Progenitor cell of endocrine pancreas (in vitro differentiated cells): ENCODE data around the gene XAGE1A. TPM values are rescaled to one million over a fixed set of nuclear protein-coding genes. Genes with fewer than 3 reads are reported as not detected.
"Not testable (repeated sequence)": the region's sequence is repeated elsewhere in the genome, so short reads cannot be mapped to it uniquely, and the experiment has no call there.

Source experiments
- DNase-seq: peaks from one replicate; pipeline ENCODE4 v3.0.0; 2021; ENCODE audit warnings: low spot score; ENCODE audit not compliant: unreplicated experiment
- H3K27ac Mint-ChIP-seq: 2 replicates; pipeline ENCODE4 v1.8.0; 2021; ENCODE audit warnings: mild to moderate bottlenecking, moderate library complexity, mixed read lengths
- H3K27me3 Mint-ChIP-seq: 2 replicates; pipeline ENCODE4 v1.8.0; 2021; ENCODE audit warnings: mixed read lengths
- H3K36me3 Mint-ChIP-seq: 2 replicates; pipeline ENCODE4 v1.8.0; 2022; ENCODE audit warnings: mixed read lengths; ENCODE audit not compliant: insufficient read depth
- H3K4me1 Mint-ChIP-seq: 2 replicates; pipeline ENCODE4 v1.8.0; 2021; ENCODE audit warnings: low read depth, mixed read lengths
- H3K4me3 Mint-ChIP-seq: 2 replicates; pipeline ENCODE4 v1.8.0; 2021; ENCODE audit warnings: low read depth, mild to moderate bottlenecking, moderate library complexity, mixed read lengths
- H3K9me3 Mint-ChIP-seq: 2 replicates; pipeline ENCODE4 v1.8.0; 2021; ENCODE audit warnings: low read depth, mixed read lengths
- CTCF ChIP-seq: fragments of 200-600 bp; sonication (generic); IDR thresholded peaks from one replicate; pipeline ENCODE4 v1.5.0; 2021; ENCODE audit warnings: antibody characterized with exemption, mild to moderate bottlenecking; ENCODE audit not compliant: unreplicated experiment
- total RNA-seq: library from RNA; stranded (reverse); gene quantifications from 2 replicates; pipeline ENCODE4 v1.2.1, GENCODE V29; 2021

Gene XAGE1A
- total RNA-seq, 1 donor from 2014 or later, result not detected

- not testable (repeated sequence) for DNase-seq, H3K4me3 Mint-ChIP-seq, H3K36me3 Mint-ChIP-seq, H3K27me3 Mint-ChIP-seq, H3K9me3 Mint-ChIP-seq, H3K27ac Mint-ChIP-seq, H3K4me1 Mint-ChIP-seq
Observed at GRCh38 chrX:52516987-52517325, 21.3 kb downstream of the XAGE1A start, which contains the start of gene XAGE1B. TSS of gene XAGE1B (minus strand) at chrX:52517063. CDS start at chrX:52515527, 1,536 bp downstream.

GRCh38 chrX:52541051-52541450 is 45.4 kb downstream of the XAGE1A start:
- not testable (repeated sequence) for DNase-seq, H3K4me1 Mint-ChIP-seq, H3K36me3 Mint-ChIP-seq, H3K9me3 Mint-ChIP-seq, H3K27me3 Mint-ChIP-seq, H3K4me3 Mint-ChIP-seq, H3K27ac Mint-ChIP-seq

GRCh38 chrX:52542311-52542710 is 46.7 kb downstream of the XAGE1A start:
- H3K27me3 Mint-ChIP-seq, result no peaks in the 10 kb centered on the region
- H3K36me3 Mint-ChIP-seq, result no peaks in the 10 kb centered on the region
- peaks cover 3% of the 10 kb centered on the region for H3K9me3 Mint-ChIP-seq
- no peak for DNase-seq
- no peaks in the 10 kb centered on the region for H3K4me1 Mint-ChIP-seq
- TF ChIP-seq CTCF, result no peak
- H3K27ac Mint-ChIP-seq, result no peak overlapping the region
- no peak overlapping the region for H3K4me3 Mint-ChIP-seq

- H3K9me3 Mint-ChIP-seq, result peaks cover 3% of the 10 kb centered on the region
- no peaks in the 10 kb centered on the region for H3K27me3 Mint-ChIP-seq
- H3K4me3 Mint-ChIP-seq, result no peak overlapping the region
- H3K4me1 Mint-ChIP-seq, result no peaks in the 10 kb centered on the region
- H3K27ac Mint-ChIP-seq, result no peak overlapping the region
- H3K36me3 Mint-ChIP-seq, result no peaks in the 10 kb centered on the region
- TF ChIP-seq CTCF, result no peak
- DNase-seq, result no peak
Observed at GRCh38 chrX:52544147-52544840, 48.7 kb downstream of the XAGE1A start.

- H3K27ac Mint-ChIP-seq, DNase-seq: not testable (repeated sequence)
Observed at GRCh38 chrX:52548769-52549168, 53.2 kb downstream of the XAGE1A start.

More at GRCh38 chrX:52548769-52549168, 53.2 kb downstream of the XAGE1A start:
- H3K27me3 Mint-ChIP-seq, H3K4me1 Mint-ChIP-seq, H3K36me3 Mint-ChIP-seq, H3K4me3 Mint-ChIP-seq: not testable (repeated sequence)
- peaks cover 12% of the 10 kb centered on the region for H3K9me3 Mint-ChIP-seq

Other genes starting within 250 kb of the XAGE1A start
- gene XAGE2, start 126.8 kb upstream of the XAGE1A start, total RNA-seq, result not detected in 2 replicates
- gene XAGE1B, start 21.3 kb downstream of the XAGE1A start, total RNA-seq, result not detected in 2 replicates
- gene SSX7, start 159.1 kb downstream of the XAGE1A start, total RNA-seq, result not detected in 2 replicates
- not detected in 2 replicates for gene SSX2, start 211.4 kb downstream of the XAGE1A start, total RNA-seq